ENCODE results near the gene SDCBP2. TPM values are rescaled to one million over a fixed set of nuclear protein-coding genes. Genes with fewer than 3 reads are reported as not detected.
A peak's percentile ranks its signal among the peaks of the same experiment; 100 is the strongest.

Gene SDCBP2, protein sequence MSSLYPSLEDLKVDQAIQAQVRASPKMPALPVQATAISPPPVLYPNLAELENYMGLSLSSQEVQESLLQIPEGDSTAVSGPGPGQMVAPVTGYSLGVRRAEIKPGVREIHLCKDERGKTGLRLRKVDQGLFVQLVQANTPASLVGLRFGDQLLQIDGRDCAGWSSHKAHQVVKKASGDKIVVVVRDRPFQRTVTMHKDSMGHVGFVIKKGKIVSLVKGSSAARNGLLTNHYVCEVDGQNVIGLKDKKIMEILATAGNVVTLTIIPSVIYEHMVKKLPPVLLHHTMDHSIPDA
- total RNA-seq (2021; fragmentation: NEBNext Ultra II Directional; extraction: Animal tissue kit (Norgen Biotek cat#: 25700)): 3.6 and 4.2 TPM in 2 replicates
- 5.9 and 6.7 TPM in 2 replicates for polyA plus RNA-seq (2011; rRNA removed)
- polyA plus RNA-seq (2011; cell fraction: cytosol; rRNA removed): 7.0 TPM
- 5.8 TPM for polyA plus RNA-seq (2011; cell fraction: nucleus; rRNA removed)
- polyA plus RNA-seq (2012, experiment 1 of 2): 3.0 to 6.0 TPM (median 5.0 TPM) in 4 replicates
- 3.0 TPM for polyA plus RNA-seq (2012, experiment 2 of 2)
- 3.0 TPM for polyA plus RNA-seq (2013, experiment 1 of 2)
- 2.9 TPM for polyA plus RNA-seq (2013, experiment 2 of 2)
- 1.4 and 1.5 TPM in 2 replicates for polyA minus RNA-seq (2011; rRNA and poly(A)+ RNA removed)
- 2.7 TPM for polyA minus RNA-seq (2011; cell fraction: cytosol; rRNA and poly(A)+ RNA removed)
- 1.1 TPM for polyA minus RNA-seq (2011; cell fraction: nucleus; rRNA and poly(A)+ RNA removed)
- long read RNA-seq, experiment 1, partial matches to known transcripts: 0 of 2 reads
- long read RNA-seq, experiment 1, other reads (novel, unspliced or antisense): 1 of 2 reads
- long read RNA-seq, experiment 2, transcript SDCBP2-203 (5 exons, 1,261 nt): major isoform, 7 of 10 reads
- long read RNA-seq, experiment 2, partial matches to known transcripts: 0 of 10 reads
- long read RNA-seq, experiment 2, other reads (novel, unspliced or antisense): 3 of 10 reads

DNA sequence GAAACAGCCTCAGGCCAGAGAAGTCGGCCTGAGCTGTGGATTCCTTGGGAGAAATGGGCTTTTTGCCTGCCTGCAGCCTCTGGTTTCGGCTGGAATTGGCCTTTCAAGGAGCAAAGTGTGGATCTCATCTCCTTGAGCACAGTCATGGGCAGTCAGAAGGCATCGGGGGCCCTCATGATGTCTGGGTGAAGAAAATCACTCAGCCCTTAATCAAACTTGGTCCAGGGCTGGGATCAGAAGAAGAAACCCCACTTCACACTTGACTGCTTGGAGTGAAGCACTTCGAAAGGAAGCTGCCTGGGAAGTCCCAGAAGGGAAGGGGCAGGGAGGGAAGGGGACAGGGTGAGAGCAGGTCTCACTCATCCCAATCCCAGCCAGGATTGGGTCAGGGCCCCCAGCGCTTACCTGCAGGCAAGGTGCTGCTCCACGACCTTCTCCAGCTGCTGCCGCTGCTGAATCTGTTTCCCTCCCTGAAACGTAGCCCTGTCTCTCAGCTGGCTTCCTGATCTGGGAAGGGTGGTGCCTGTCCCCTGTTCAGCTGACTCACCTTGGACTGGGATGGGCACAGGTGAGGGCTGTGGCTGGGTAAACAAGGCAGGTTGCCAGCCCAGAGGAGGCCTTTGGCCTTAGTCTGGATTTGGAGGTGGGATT is at the start of gene SDCBP2:
TSS of gene SDCBP2 (minus strand) at position 460 of the 651 bp plus-strand sequence. CDS start 8,723 bp downstream, outside the sequence.
- Histone ChIP-seq H3K4me3 (ENCODE audit: extremely low read depth in 1 of 4, insufficient read depth in 2 of 4, low read depth in 3 of 4, low read length in 4 of 4) (no peak within 1 kb of the TSS), H4K5ac (ENCODE audit: insufficient read length, low read depth, low read length) (no peak within 1 kb of the TSS), H3K4me2 (ENCODE audit: insufficient read depth in 1 of 2, low read depth in 2 of 2, low read length in 2 of 2) (no peak within 1 kb of the TSS), H3K56ac (replicated peaks; ENCODE audit: insufficient read length, low read depth, low read length) (no peak within 1 kb of the TSS), H3K23ac (ENCODE audit: insufficient read length) (no peak within 1 kb of the TSS), H3K27me3 (replicated peaks in 1 of 4; ENCODE audit: control insufficient read depth in 3 of 4, extremely low read depth in 1 of 4, insufficient read depth in 3 of 4, low read length in 3 of 4) (no peaks in the 10 kb centered on the region), H3K14ac (ENCODE audit: insufficient read length) (no peak within 1 kb of the TSS), H3K4ac (replicated peaks; ENCODE audit: insufficient read length, low read depth, low read length) (no peak within 1 kb of the TSS), H2AFZ (ENCODE audit: low read length) (no peak within 1 kb of the TSS), H3K79me2 (ENCODE audit: control insufficient read depth in 1 of 2, insufficient read depth in 2 of 2, low read length in 2 of 2) (peaks cover 22 to 53% of the 10 kb centered on the region in 2 experiments), H2BK12ac (ENCODE audit: low read depth, low read length) (no peak within 1 kb of the TSS), H4K8ac (ENCODE audit: extremely low read depth, insufficient read depth, low read length) (peak within 1 kb of the TSS; percentile 60; the same call in 1 of the 2 replicates), H3K18ac (ENCODE audit: extremely low read depth, low read length) (no peak within 1 kb of the TSS), H2BK5ac (ENCODE audit: low read depth, low read length) (no peak within 1 kb of the TSS), H2BK20ac (ENCODE audit: low read length) (no peak within 1 kb of the TSS), H4K20me1 (replicated peaks in 1 of 2; ENCODE audit: control insufficient read depth in 1 of 2, insufficient read depth in 2 of 2, low read length in 2 of 2) (peaks cover 4 to 36% of the 10 kb centered on the region in 2 experiments), H2BK120ac (replicated peaks; ENCODE audit: low read depth, low read length) (no peak within 1 kb of the TSS), H3K36me3 (ENCODE audit: control insufficient read depth in 2 of 4, insufficient read depth in 4 of 4, low read length in 3 of 4) (peaks cover 0 to 3% (median 1%) of the 10 kb centered on the region in 4 experiments; a peak in 1 of 8 replicates), H3K27ac (ENCODE audit: low read depth, low read length) (no peak within 1 kb of the TSS), H2BK15ac (ENCODE audit: low read length) (no peak within 1 kb of the TSS), H3K23me2 (ENCODE audit: low read depth, low read length) (peaks cover 10% of the 10 kb centered on the region), H4K91ac (replicated peaks; ENCODE audit: insufficient read length, low read length) (no peak within 1 kb of the TSS), H3K4me1 (replicated peaks in 1 of 4; ENCODE audit: control insufficient read depth in 3 of 4, insufficient read depth in 4 of 4, low read length in 3 of 4) (peaks cover 2 to 13% (median 5%) of the 10 kb centered on the region in 4 experiments; a peak in 6 of 7 replicates), H3K79me1 (ENCODE audit: low read depth, low read length) (peaks cover 36% of the 10 kb centered on the region), H3K9me3 (ENCODE audit: insufficient read depth in 2 of 2, low read depth in 1 of 2, low read length in 1 of 2) (no peaks in the 10 kb centered on the region), H2AK5ac (ENCODE audit: low read depth, low read length) (no peak within 1 kb of the TSS), H3K9ac (replicated peaks in 1 of 4; ENCODE audit: extremely low read depth in 1 of 4, low read depth in 3 of 4, low read length in 3 of 4) (no peak within 1 kb of the TSS; a peak in 1 of 7 replicates)
- DNase-seq (ENCODE audit: low read depth in 1 of 2, low spot score in 2 of 2) (peak in 1 of 2 experiments; percentile 34), FAIRE-seq (no peak)
- ChIA-PET CTCF (ENCODE audit: partially characterized antibody) (interaction anchor here (1.0 to 3.5 kb wide), 4 partner anchors 10 to 175 kb away, joined by 3 to 13 read pairs (median 4); no protein-coding TSS in a partner anchor), POLR2A (ENCODE audit: partially characterized antibody) (interaction anchor here (0.6 to 6.5 kb wide), 8 partner anchors 9 to 122 kb away, joined by 3 to 34 read pairs (median 3); no protein-coding TSS in a partner anchor)
- WGBS, 2 experiments (ENCODE audit: extremely low coverage in 1 of 2, insufficient coverage in 1 of 2, insufficient read length in 1 of 2, insufficient replicate concordance in 2 of 2, low coverage in 1 of 2, low lambda C conversion rate in 2 of 2, missing lambda C conversion rate in 1 of 2): 94% methylated on average over 8 of the region's 8 CpGs; no CpG with 5 or more reads in 1 of the 2 experiments
- no peak for TF ChIP-seq SIX5 (IDR thresholded peaks at IDR 0.05; ENCODE audit: low read depth, low read length)
- TF ChIP-seq TEAD4 (IDR thresholded peaks at IDR 0.05; ENCODE audit: low read depth, low read length): no peak
- TF ChIP-seq RAD21 (IDR thresholded peaks at IDR 0.05 in 1 of 2, conservative IDR thresholded peaks at IDR 0.05 in 1 of 2; ENCODE audit: low read depth in 2 of 2, low read length in 2 of 2): no peak
- TF ChIP-seq PHF8 (conservative IDR thresholded peaks at IDR 0.05; ENCODE audit: low read depth, low read length): no peak
- TF ChIP-seq CBX8 (IDR thresholded peaks at IDR 0.05; ENCODE audit: borderline replicate concordance, low read depth, low read length): no peak
- no peak for TF ChIP-seq MAFK (IDR thresholded peaks at IDR 0.05; ENCODE audit: low read depth, low read length)

All from H1 (cell line).